HepG2 (cell line): ENCODE measurements around the gene PPP2R5C. TPM values are rescaled to one million over a fixed set of nuclear protein-coding genes. Genes with fewer than 3 reads are reported as not detected.

ENCODE experiments used
- ATAC-seq: fragments of 200-7000 bp; cut with Tn5 transposase; 3 replicates; pipeline ENCODE4 v1.9.1; 2020; ENCODE audit warnings: mild to moderate bottlenecking, moderate library complexity
- BruUV-seq: library from RNA; stranded (reverse); fragments of 400-500 nt; replicated peaks from 2 replicates; lab custom pipeline; 2021; lab: Mats Ljungman, UMichigan
- CTCF ChIA-PET: fragments of 300-600 bp; formaldehyde crosslinking; extraction: SDS; loops from one replicate; lab custom pipeline; 2021; ENCODE audit warnings: low total read pairs, inconsistent platforms, low intra/inter-chr PET ratio; lab: Yijun Ruan, JAX
- POLR2A ChIA-PET: fragments of 350-600 bp; sonication (Branson Sonifier 250); formaldehyde crosslinking; loops from one replicate; lab custom pipeline; 2020; ENCODE audit warnings: antibody characterized with exemption, inconsistent platforms; lab: Yijun Ruan, JAX
- DNase-seq: peaks from one replicate; pipeline ENCODE4 v3.0.0-alpha.2; 2015; ENCODE audit warnings: low spot score
- FAIRE-seq: peaks from 3 replicates; lab custom pipeline; 2011; peaks lifted over from hg19 to GRCh38; lab: Jason Lieb, UNC
- H2AFZ ChIP-seq: one replicate; pipeline ENCODE4 v1.6.1; 2011; ENCODE audit warnings: low read length, inconsistent platforms
- H3K27ac ChIP-seq: fragments of 300-600 bp; 3 replicates; pipeline ENCODE4 v1.8.0; 2011; ENCODE audit warnings: mixed run types, mild to moderate bottlenecking, mixed read lengths, low read length, inconsistent platforms; ENCODE audit not compliant: insufficient read depth; ENCODE audit errors: extremely low read length
- H3K27me3 ChIP-seq, 2 experiments: fragments of 200-600 bp in 1 of 2; 2 replicates in 1 of 2; 3 replicates in 1 of 2; pipeline versions ENCODE4 v1.6.0 to v1.8.0; 2011; ENCODE audit warnings: low read length in 2 of 2, mild to moderate bottlenecking in 2 of 2, moderate library complexity in 2 of 2, inconsistent platforms in 1 of 2; ENCODE audit not compliant: insufficient read depth in 2 of 2, control insufficient read depth in 1 of 2
- H3K36me3 ChIP-seq, 2 experiments: fragments of 200-600 bp in 1 of 2; replicated peaks in 1 of 2; 2 replicates in 1 of 2; 3 replicates in 1 of 2; pipeline versions ENCODE4 v1.5.1 to v1.8.0; 2011; ENCODE audit warnings: low read length in 2 of 2, inconsistent platforms in 1 of 2; ENCODE audit not compliant: insufficient read depth in 2 of 2, control insufficient read depth in 1 of 2
- H3K4me1 ChIP-seq: 2 replicates; pipeline ENCODE4 v1.5.1; 2012; ENCODE audit warnings: low read length, inconsistent platforms; ENCODE audit not compliant: insufficient read depth
- H3K4me2 ChIP-seq: 2 replicates; pipeline ENCODE4 v1.6.0; 2011; ENCODE audit warnings: low read depth, low read length, inconsistent platforms
- H3K4me3 ChIP-seq, 3 experiments: fragments of 200-600 bp in 1 of 3; sonication (generic), shearing (Covaris generic) in 1 of 3; replicated peaks in 1 of 3; 2 replicates each; pipeline ENCODE4 v1.5.1; 2011 to 2016; ENCODE audit warnings: low read length in 3 of 3, inconsistent platforms in 2 of 3, low read depth in 2 of 3, mild to moderate bottlenecking in 2 of 3, control low read depth in 1 of 3, mixed read lengths in 1 of 3; ENCODE audit not compliant: insufficient read depth in 1 of 3
- H3K79me2 ChIP-seq: one replicate; pipeline ENCODE4 v1.6.1; 2011; ENCODE audit warnings: low read length, inconsistent platforms; ENCODE audit not compliant: insufficient read depth
- H3K9ac ChIP-seq: 2 replicates; pipeline ENCODE4 v1.6.0; 2011; ENCODE audit warnings: mild to moderate bottlenecking, low read depth, low read length, inconsistent platforms; ENCODE audit not compliant: insufficient read depth
- H3K9me3 ChIP-seq: 2 replicates; pipeline ENCODE4 v1.5.1; 2012; ENCODE audit warnings: mild to moderate bottlenecking, low read length
- H4K20me1 ChIP-seq: 2 replicates; pipeline ENCODE4 v1.6.0; 2011; ENCODE audit warnings: inconsistent platforms, mild to moderate bottlenecking, low read length, moderate library complexity; ENCODE audit not compliant: insufficient read depth
- AKAP8 ChIP-seq: sonication (generic); formaldehyde crosslinking; IDR thresholded peaks from 2 replicates; pipeline ENCODE4 v1.5.1; 2020; ENCODE audit warnings: mild to moderate bottlenecking, missing genetic modification reagents
- ATF7 ChIP-seq, 2 experiments: fragments of 450-650 bp in 1 of 2; sonication (generic) in 1 of 2; formaldehyde crosslinking in 1 of 2; IDR thresholded peaks; 2 replicates each; pipeline versions ENCODE4 v1.4.0 to v1.6.1; 2016 to 2020; ENCODE audit warnings: antibody characterized with exemption in 1 of 2, mild to moderate bottlenecking in 1 of 2, missing genetic modification reagents in 1 of 2
- CEBPB ChIP-seq: IDR thresholded peaks from 2 replicates; pipeline ENCODE4 v1.6.1; 2011; ENCODE audit warnings: low read depth, low read length, improper control_type of control experiment, borderline replicate concordance
- CEBPG ChIP-seq: IDR thresholded peaks from 2 replicates; pipeline ENCODE4 v1.6.1; 2016
- GATA4 ChIP-seq: sonication (generic); IDR thresholded peaks from 2 replicates; pipeline ENCODE4 v1.6.1; 2016; ENCODE audit warnings: antibody characterized with exemption, low read depth, borderline replicate concordance
- HNRNPH1 ChIP-seq: fragments of 200-400 bp; formaldehyde crosslinking; optimal IDR thresholded peaks from 2 replicates; pipeline ENCODE3; 2017; ENCODE audit warnings: mild to moderate bottlenecking, low read depth, low read length
- IRF9 ChIP-seq: sonication (generic); formaldehyde crosslinking; IDR thresholded peaks from 2 replicates; pipeline ENCODE4 v1.8.0; 2022; ENCODE audit warnings: missing genetic modification reagents, mild to moderate bottlenecking, borderline replicate concordance
- SAFB2 ChIP-seq: sonication (generic); formaldehyde crosslinking; IDR thresholded peaks from 2 replicates; pipeline ENCODE4 v1.5.1; 2020; ENCODE audit warnings: missing genetic modification reagents, low read depth, mild to moderate bottlenecking, borderline replicate concordance
- SMYD3 ChIP-seq: sonication (generic); formaldehyde crosslinking; IDR thresholded peaks from 2 replicates; pipeline ENCODE4 v1.8.1; 2023; ENCODE audit warnings: mild to moderate bottlenecking, missing genetic modification reagents
- SP140L ChIP-seq: sonication (generic); formaldehyde crosslinking; IDR thresholded peaks from 2 replicates; pipeline ENCODE4 v1.4.0; 2020; ENCODE audit warnings: missing genetic modification reagents, borderline replicate concordance
- ZBTB1 ChIP-seq: sonication (generic); formaldehyde crosslinking; IDR thresholded peaks from 2 replicates; pipeline ENCODE4 v1.4.0; 2020; ENCODE audit warnings: missing genetic modification reagents, borderline replicate concordance
- ZFP36L1 ChIP-seq: sonication (generic); formaldehyde crosslinking; IDR thresholded peaks from 2 replicates; pipeline ENCODE4 v1.8.0; 2022; ENCODE audit warnings: mild to moderate bottlenecking, missing genetic modification reagents, moderate library complexity
- WGBS: methylation state at CpG from one replicate; pipeline ENCODE4 v1.1.6; 2017; ENCODE audit warnings: low lambda C conversion rate; 5-methylcytosine and 5-hydroxymethylcytosine counted together
- in situ Hi-C: cut with HindIII; loops from 2 replicates; pipeline ENCODE4 v1.10.0; 2017; ENCODE audit warnings: low pct_unique_long_range_greater_than_20kb; ENCODE audit not compliant: extremely low pct_ligation_motif_present
- intact Hi-C: fragments of 100-400 bp; cut with micrococcal nuclease; formaldehyde crosslinking; loops from one replicate; pipeline ENCODE4 v1.10.0; 2022; ENCODE audit not compliant: unreplicated experiment
- polyA plus RNA-seq, 8 experiments: library from polyadenylated mRNA; depleted of rRNA in 3 of 8; stranded (reverse) in 7 of 8; unstranded in 1 of 8; fragments of >200 nt; fragmentation: Illumina TruSeq in 4 of 8; extraction: Trizol in 4 of 8; gene quantifications; 2 replicates each; pipeline versions ENCODE4 v1.2.1 to v1.2.3, GENCODE V29; 2011 to 2016; ENCODE audit warnings: low read depth in 4 of 8, missing spikeins in 1 of 8, mixed read lengths in 1 of 8; ENCODE audit not compliant: insufficient read depth in 1 of 8
- total RNA-seq, 5 experiments: library from RNA; depleted of rRNA; stranded (reverse); fragments of >200 nt; fragmentation: Illumina TruSeq; extraction: Trizol; gene quantifications; 2 replicates each; pipeline ENCODE4 v1.2.3, GENCODE V29; 2016; ENCODE audit warnings: low read depth in 1 of 5

Gene PPP2R5C
- total and polyA plus RNA-seq, 2 of the 13 experiments (the other 11 are each of a cell fraction or from before 2014, with no cell fraction given): 74.3 to 78.5 TPM

- peak overlapping the region; percentile 32; the same call in 1 of the 2 replicates for H3K4me2 ChIP-seq
- H2AFZ ChIP-seq: no peak overlapping the region
- no peaks in the 10 kb centered on the region for H3K36me3 ChIP-seq
- no TSS peak for BruUV-seq
- intact Hi-C loops (no loop called here), in situ Hi-C loops (no loop called here)
- H3K27ac ChIP-seq: no peak overlapping the region
- FAIRE-seq (no peak), DNase-seq (no peak), ATAC-seq (no peak)
- peaks cover 4% of the 10 kb centered on the region for H3K9me3 ChIP-seq
- ChIA-PET CTCF (no interaction called here), POLR2A (no interaction called here)
- peaks cover 75% of the 10 kb centered on the region for H3K4me1 ChIP-seq
- TF ChIP-seq ZBTB1 (CRISPR knock-in tag) (no peak), IRF9 (CRISPR knock-in tag) (no peak), HNRNPH1 (no peak), ATF7 (IDR thresholded peaks at IDR 0.05) (no peak), ATF7 (CRISPR knock-in tag; IDR thresholded peaks at IDR 0.05) (no peak), SAFB2 (CRISPR knock-in tag) (no peak), SP140L (CRISPR knock-in tag) (no peak), CEBPG (CRISPR knock-in tag) (peak; percentile 61), CEBPB (peak; percentile 64), GATA4 (no peak), ZFP36L1 (CRISPR knock-in tag) (no peak), AKAP8 (CRISPR knock-in tag) (no peak), SMYD3 (CRISPR knock-in tag) (no peak)
- WGBS: 34% methylated on average over 7 of the region's 7 CpGs
- no peaks in the 10 kb centered on the region for H4K20me1 ChIP-seq
- H3K9ac ChIP-seq: no peak overlapping the region
- H3K79me2 ChIP-seq: no peaks in the 10 kb centered on the region
- no peak overlapping the region; a peak in 1 of 6 replicates for H3K4me3 ChIP-seq
- H3K27me3 ChIP-seq: peaks cover 2 to 27% of the 10 kb centered on the region in 2 experiments; a peak in 4 of 5 replicates
Measured at GRCh38 chr14:101735453-101735852, 26.1 kb upstream of the PPP2R5C start.
